ENCODE measurements around the gene MCM8. TPM values are rescaled to one million over a fixed set of nuclear protein-coding genes. Genes with fewer than 3 reads are reported as not detected.

The MCM8 gene
- total RNA-seq, 2 donors from 2014 or later: 3.8 to 5.1 TPM

DNA sequence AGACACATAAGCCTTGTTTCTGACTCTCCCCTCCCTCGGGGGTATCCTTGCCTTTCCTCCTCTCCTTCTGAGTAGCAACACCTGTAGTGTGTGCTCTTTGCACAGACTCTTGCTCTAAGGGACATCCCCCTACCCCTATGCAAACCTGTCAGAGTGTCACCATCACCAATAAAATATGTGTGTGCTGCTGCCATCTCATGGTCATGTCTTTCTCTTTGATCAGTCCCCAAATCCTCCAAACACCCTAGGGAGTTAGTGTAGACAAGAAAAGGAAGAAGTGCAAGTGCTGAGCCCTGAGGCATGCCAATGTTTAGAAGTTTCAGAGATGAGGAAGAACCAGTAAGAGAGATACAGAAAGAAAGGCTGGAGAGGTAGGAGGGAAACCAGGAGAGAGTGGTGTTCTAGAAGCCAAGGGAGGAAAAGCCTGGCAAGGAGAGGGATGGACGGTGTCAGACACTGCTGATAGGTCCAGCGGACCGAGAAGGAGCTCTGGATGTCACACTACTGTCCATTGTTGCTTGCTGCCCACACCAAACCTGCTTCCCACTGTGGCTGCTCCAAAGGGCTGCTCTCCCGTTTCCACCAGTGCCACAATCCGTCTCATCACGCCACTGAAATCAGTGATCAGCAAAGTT lies 16.5 kb upstream of the MCM8 start:
- no peaks in the 10 kb centered on the region for H3K9me3 ChIP-seq
- no peak overlapping the region for H3K27ac ChIP-seq
- no peak overlapping the region for H3K4me3 ChIP-seq
- H3K4me1 ChIP-seq (ENCODE audit: control insufficient read depth in 1 of 2, low read depth in 2 of 2): no peaks in the 10 kb centered on the region
- ATAC-seq (ENCODE audit: insufficient number of reproducible peaks, low FRiP score, low read depth) (no peak), DNase-seq (ENCODE audit: low spot score) (no peak)
- no peaks in the 10 kb centered on the region for H3K27me3 ChIP-seq (replicated peaks; ENCODE audit: insufficient read depth)
- H3K36me3 ChIP-seq: peaks cover 5% of the 10 kb centered on the region
- TF ChIP-seq, protein P1, sequence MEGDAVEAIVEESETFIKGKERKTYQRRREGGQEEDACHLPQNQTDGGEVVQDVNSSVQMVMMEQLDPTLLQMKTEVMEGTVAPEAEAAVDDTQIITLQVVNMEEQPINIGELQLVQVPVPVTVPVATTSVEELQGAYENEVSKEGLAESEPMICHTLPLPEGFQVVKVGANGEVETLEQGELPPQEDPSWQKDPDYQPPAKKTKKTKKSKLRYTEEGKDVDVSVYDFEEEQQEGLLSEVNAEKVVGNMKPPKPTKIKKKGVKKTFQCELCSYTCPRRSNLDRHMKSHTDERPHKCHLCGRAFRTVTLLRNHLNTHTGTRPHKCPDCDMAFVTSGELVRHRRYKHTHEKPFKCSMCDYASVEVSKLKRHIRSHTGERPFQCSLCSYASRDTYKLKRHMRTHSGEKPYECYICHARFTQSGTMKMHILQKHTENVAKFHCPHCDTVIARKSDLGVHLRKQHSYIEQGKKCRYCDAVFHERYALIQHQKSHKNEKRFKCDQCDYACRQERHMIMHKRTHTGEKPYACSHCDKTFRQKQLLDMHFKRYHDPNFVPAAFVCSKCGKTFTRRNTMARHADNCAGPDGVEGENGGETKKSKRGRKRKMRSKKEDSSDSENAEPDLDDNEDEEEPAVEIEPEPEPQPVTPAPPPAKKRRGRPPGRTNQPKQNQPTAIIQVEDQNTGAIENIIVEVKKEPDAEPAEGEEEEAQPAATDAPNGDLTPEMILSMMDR (IDR thresholded peaks at IDR 0.05): no peak

DNA sequence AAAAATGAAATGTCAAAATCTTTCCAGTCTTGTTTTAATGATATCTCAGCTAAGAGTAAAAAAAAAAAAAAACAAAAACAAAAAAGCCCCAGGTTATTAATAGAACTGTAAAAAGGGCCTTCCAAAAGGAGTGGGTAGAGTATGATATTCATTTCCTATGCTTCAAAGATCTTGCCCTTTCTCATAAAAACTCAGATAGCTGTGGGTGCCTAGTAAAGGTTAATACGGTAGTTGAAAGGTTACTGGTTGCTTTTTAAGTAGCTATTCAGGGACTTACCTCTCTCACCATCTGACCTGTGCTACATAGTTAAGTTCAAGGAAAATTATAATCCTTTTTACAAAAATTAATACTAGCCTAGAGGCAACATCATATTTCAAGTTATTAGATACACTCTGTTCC lies 15.1 kb upstream of the MCM8 start:
- Histone ChIP-seq H3K27ac (no peak overlapping the region), H3K4me3 (no peak overlapping the region), H3K27me3 (replicated peaks; ENCODE audit: insufficient read depth) (no peaks in the 10 kb centered on the region), H3K4me1 (ENCODE audit: control insufficient read depth in 1 of 2, low read depth in 2 of 2) (no peaks in the 10 kb centered on the region), H3K36me3 (peaks cover 14% of the 10 kb centered on the region), H3K9me3 (no peaks in the 10 kb centered on the region)
- DNase-seq (ENCODE audit: low spot score) (no peak), ATAC-seq (ENCODE audit: insufficient number of reproducible peaks, low FRiP score, low read depth) (no peak)
- TF ChIP-seq, protein P1 (IDR thresholded peaks at IDR 0.05): no peak

DNA sequence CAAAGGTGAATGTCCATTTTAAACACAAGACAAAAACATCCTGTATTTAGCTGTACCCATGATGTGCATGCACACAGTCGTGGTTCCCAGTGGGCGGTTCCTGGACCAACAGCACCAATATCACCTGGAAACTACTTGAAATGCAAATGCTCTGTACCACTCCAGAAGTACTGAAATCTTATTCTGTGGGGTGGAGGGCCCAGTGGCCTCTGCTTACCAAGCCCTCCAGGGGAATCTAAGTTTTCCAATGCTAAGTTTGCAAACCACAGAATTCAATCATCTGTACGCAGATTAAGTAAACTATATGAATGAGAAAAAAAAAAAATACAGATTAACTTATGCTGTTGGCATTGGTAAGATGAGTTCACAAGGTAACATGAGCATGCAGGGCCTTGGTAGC lies 14.2 kb upstream of the MCM8 start:
- TF ChIP-seq, protein P1 (IDR thresholded peaks at IDR 0.05): no peak

DNA sequence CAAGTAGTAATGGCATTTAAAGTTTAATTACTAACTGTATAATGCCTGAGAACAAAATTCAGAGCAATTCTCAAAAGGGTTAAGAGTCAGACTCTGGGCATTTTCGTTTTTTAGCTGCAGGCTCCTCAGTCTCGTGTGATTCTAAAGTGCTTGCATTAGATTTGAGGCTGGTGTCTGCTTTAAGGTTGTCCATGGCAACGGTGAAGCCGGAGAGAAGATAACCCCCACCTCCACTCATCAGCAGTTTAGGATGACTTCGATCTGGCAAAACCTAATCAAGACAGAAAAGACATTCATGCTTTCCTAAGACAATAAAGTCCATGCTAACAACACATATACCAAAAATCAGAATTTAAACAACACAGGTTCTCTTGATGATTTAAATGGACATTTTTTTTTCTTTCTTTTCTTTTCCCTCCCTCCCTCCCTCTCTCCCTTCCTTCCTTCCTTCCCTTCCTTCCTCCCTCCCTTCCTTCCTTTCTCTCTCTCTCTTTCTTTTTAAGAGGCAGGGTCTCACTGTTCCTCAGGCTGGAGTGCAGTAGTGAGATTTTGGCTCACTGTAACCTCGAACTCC lies 11.9 kb upstream of the MCM8 start:
- Histone ChIP-seq H3K27me3 (replicated peaks; ENCODE audit: insufficient read depth) (no peaks in the 10 kb centered on the region), H3K4me1 (ENCODE audit: control insufficient read depth in 1 of 2, low read depth in 2 of 2) (no peaks in the 10 kb centered on the region), H3K9me3 (no peaks in the 10 kb centered on the region), H3K27ac (no peak overlapping the region), H3K36me3 (peaks cover 39% of the 10 kb centered on the region), H3K4me3 (no peak overlapping the region)
- TF ChIP-seq, protein P1 (IDR thresholded peaks at IDR 0.05): no peak
- DNase-seq (ENCODE audit: low spot score) (no peak), ATAC-seq (ENCODE audit: insufficient number of reproducible peaks, low FRiP score, low read depth) (no peak)

More for the DNA sequence above, 14.2 kb upstream of the MCM8 start:
- H3K27me3 ChIP-seq (replicated peaks; ENCODE audit: insufficient read depth): no peaks in the 10 kb centered on the region
- no peak overlapping the region for H3K27ac ChIP-seq
- no peaks in the 10 kb centered on the region for H3K9me3 ChIP-seq
- no peaks in the 10 kb centered on the region for H3K4me1 ChIP-seq (ENCODE audit: control insufficient read depth in 1 of 2, low read depth in 2 of 2)
- no peak overlapping the region for H3K4me3 ChIP-seq
- no peak for ATAC-seq (ENCODE audit: insufficient number of reproducible peaks, low FRiP score, low read depth)
- peaks cover 22% of the 10 kb centered on the region for H3K36me3 ChIP-seq
- no peak for DNase-seq (ENCODE audit: low spot score)

DNA sequence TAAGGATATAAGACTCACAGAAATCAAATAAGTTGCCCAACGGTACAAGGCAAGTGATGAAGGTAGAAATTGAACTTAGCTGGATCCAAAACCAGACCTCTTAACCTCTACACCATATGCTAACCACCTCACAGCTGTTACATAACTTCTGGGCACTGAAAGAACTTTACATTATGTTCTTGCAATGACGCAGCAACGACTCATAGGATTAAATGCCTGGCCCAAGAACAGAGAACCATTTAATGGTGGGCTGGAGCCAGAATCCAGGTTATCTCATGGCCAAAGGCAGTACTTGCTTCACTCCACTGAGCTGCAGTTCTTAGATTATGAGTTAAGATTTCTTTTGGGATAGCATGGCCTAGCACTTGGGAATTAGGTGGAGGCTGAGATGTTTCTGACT lies 4.5 kb upstream of the MCM8 start:
- H3K4me3 ChIP-seq: no peak overlapping the region
- DNase-seq (ENCODE audit: low spot score) (no peak), ATAC-seq (ENCODE audit: insufficient number of reproducible peaks, low FRiP score, low read depth) (no peak)
- H3K9me3 ChIP-seq: no peaks in the 10 kb centered on the region
- peaks cover 10 to 13% of the 10 kb centered on the region in 2 donors for H3K4me1 ChIP-seq (ENCODE audit: control insufficient read depth in 1 of 2, low read depth in 2 of 2)
- H3K27me3 ChIP-seq (replicated peaks; ENCODE audit: insufficient read depth): no peaks in the 10 kb centered on the region
- H3K27ac ChIP-seq: no peak overlapping the region
- TF ChIP-seq, protein P1 (IDR thresholded peaks at IDR 0.05): no peak
- H3K36me3 ChIP-seq: peaks cover 28% of the 10 kb centered on the region
